Large intestine (tissue), 3 donors: ENCODE measurements around the gene SEC11A. TPM values are rescaled to one million over a fixed set of nuclear protein-coding genes. Genes with fewer than 3 reads are reported as not detected.
A peak's percentile ranks its signal among the peaks of the same experiment; 100 is the strongest.
"Not testable (repeated sequence)": the region's sequence is repeated elsewhere in the genome, so short reads cannot be mapped to it uniquely, and the experiment has no call there.

ENCODE experiments used
- DNase-seq, 2 donors: peaks; one replicate each; pipeline versions ENCODE4 v3.0.0 to v3.0.0-alpha.2; 2013
- H3K27ac ChIP-seq: one replicate; pipeline ENCODE4 v1.5.1; 2013; ENCODE audit warnings: low read length
- H3K27me3 ChIP-seq: 2 replicates; pipeline ENCODE4 v1.6.1; 2013; ENCODE audit warnings: low read length; ENCODE audit not compliant: control insufficient read depth, insufficient read depth
- H3K36me3 ChIP-seq: 2 replicates; pipeline ENCODE4 v1.6.1; 2013; ENCODE audit warnings: low read length; ENCODE audit not compliant: control insufficient read depth, insufficient read depth
- H3K4me1 ChIP-seq: one replicate; pipeline ENCODE4 v1.6.1; 2013; ENCODE audit warnings: low read length; ENCODE audit not compliant: control insufficient read depth, insufficient read depth
- H3K4me3 ChIP-seq: one replicate; pipeline ENCODE4 v1.5.1; 2013; ENCODE audit warnings: low read length
- H3K9me3 ChIP-seq: one replicate; pipeline ENCODE4 v1.6.1; 2013; ENCODE audit warnings: mild to moderate bottlenecking, low read depth, low read length, moderate library complexity; ENCODE audit not compliant: control insufficient read depth
- WGBS: methylation state at CpG from one replicate; pipeline ENCODE4 v1.1.5; 2013; ENCODE audit warnings: low lambda C conversion rate; ENCODE audit not compliant: insufficient coverage; 5-methylcytosine and 5-hydroxymethylcytosine counted together
- polyA plus RNA-seq: library from polyadenylated mRNA; unstranded; fragments of 120-200 nt; gene quantifications from one replicate; pipeline ENCODE4 v1.2.1, GENCODE V29; 2013

Gene SEC11A
- polyA plus RNA-seq, 1 donor = 156 TPM

GRCh38 chr15:84645997-84646396 is 69.9 kb downstream of the SEC11A start:
- DNase-seq = no peak
- Histone ChIP-seq H3K27ac (no peak overlapping the region), H3K36me3 (peaks cover 86% of the 10 kb centered on the region), H3K9me3 (no peaks in the 10 kb centered on the region), H3K4me1 (no peaks in the 10 kb centered on the region), H3K27me3 (no peaks in the 10 kb centered on the region), H3K4me3 (no peak overlapping the region)
- no CpG with 5 or more reads among the region's 10 CpGs for WGBS

DNA sequence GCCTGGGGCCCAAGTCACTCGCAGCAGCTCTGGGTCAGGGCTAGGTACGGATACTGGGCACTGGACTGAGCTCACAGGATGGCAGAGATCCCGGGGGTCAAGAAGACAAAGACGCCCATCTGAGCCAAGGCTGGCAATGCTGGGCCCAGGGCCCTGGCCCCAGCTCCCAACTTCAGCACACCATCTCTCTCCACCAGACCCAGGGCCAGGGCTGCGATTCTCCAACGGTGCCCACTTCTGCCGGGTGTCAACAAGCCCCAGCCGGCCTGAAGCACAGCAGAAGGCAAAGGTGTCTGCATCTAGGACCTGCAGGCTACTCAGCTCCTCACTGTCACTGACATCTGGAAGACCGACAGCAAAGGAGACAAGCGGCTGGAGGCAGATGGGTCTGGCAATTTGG is 70.4 kb downstream of the SEC11A start:
- H3K27me3 ChIP-seq = no peaks in the 10 kb centered on the region
- H3K4me3 ChIP-seq = no peak overlapping the region
- no peak for DNase-seq
- no peak overlapping the region for H3K27ac ChIP-seq
- no CpG with 5 or more reads among the region's 10 CpGs for WGBS
- H3K4me1 ChIP-seq = no peaks in the 10 kb centered on the region
- H3K36me3 ChIP-seq = peaks cover 90% of the 10 kb centered on the region
- no peaks in the 10 kb centered on the region for H3K9me3 ChIP-seq

- no peaks in the 10 kb centered on the region for H3K9me3 ChIP-seq
- peaks cover 94% of the 10 kb centered on the region for H3K36me3 ChIP-seq
- no peaks in the 10 kb centered on the region for H3K27me3 ChIP-seq
- no peak overlapping the region for H3K27ac ChIP-seq
- H3K4me1 ChIP-seq = no peaks in the 10 kb centered on the region
- H3K4me3 ChIP-seq = no peak overlapping the region
- DNase-seq = no peak
- no CpG with 5 or more reads among the region's 6 CpGs for WGBS
These were observed 72.1 kb downstream of the SEC11A start for GRCh38 chr15:84643838-84644237.

DNA sequence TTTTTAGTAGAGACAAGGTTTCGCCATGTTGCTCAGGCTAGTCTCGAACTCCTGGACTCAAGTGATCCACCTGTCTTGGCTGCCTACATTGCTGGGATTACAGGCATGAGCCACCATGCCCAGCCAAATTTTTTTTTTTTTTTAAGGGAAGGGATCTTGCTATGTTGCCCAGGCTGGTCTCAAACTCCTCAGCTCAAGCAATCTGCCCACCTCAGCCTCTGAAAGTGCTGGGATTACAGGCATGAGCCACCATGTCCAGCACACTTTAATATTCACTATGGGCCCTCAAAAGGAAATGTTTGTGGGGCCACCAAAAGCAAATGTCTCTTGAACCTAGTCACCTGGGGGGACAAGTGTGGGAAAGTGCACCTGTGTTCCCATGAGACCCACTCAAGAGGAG is 73.3 kb downstream of the SEC11A start:
- no CpG with 5 or more reads among the region's 2 CpGs for WGBS
- H3K27me3 ChIP-seq, H3K27ac ChIP-seq, H3K4me3 ChIP-seq, DNase-seq, H3K9me3 ChIP-seq, H3K4me1 ChIP-seq: not testable (repeated sequence)
- H3K36me3 ChIP-seq = peaks cover 92% of the 10 kb centered on the region

DNA sequence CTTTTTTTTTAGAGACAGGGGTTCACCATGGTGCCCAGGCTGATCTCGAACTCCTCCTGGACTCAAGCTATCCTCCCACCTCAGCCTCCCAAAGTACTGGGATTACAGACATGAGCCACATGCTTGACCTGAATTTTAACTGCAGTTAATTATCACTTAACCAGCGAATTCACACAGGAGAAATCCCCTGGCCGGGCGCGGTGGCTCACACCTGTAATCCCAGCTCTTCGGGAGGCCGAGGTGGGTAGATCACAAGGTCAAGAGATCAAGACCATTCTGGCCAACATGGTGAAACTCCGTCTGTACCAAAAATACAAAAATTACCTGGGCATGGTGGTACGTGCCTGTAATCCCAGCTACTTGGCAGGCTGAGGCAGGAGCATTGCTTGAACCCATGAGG is 74.1 kb downstream of the SEC11A start:
- no CpG with 5 or more reads among the region's 9 CpGs for WGBS
- H3K27ac ChIP-seq, DNase-seq, H3K4me1 ChIP-seq, H3K27me3 ChIP-seq, H3K4me3 ChIP-seq, H3K9me3 ChIP-seq: not testable (repeated sequence)
- H3K36me3 ChIP-seq = peaks cover 89% of the 10 kb centered on the region

- WGBS = no CpG with 5 or more reads among the region's 3 CpGs
- Histone ChIP-seq H3K4me1 (no peaks in the 10 kb centered on the region), H3K27me3 (no peaks in the 10 kb centered on the region), H3K9me3 (no peaks in the 10 kb centered on the region), H3K36me3 (peaks cover 62% of the 10 kb centered on the region), H3K4me3 (no peak overlapping the region), H3K27ac (no peak overlapping the region)
- no peak for DNase-seq
These were observed 77.8 kb downstream of the SEC11A start for GRCh38 chr15:84638103-84638502.

GRCh38 chr15:84634228-84634837 is 81.6 kb downstream of the SEC11A start:
- 100% methylated on average over 2 of the region's 23 CpGs for WGBS
- no peaks in the 10 kb centered on the region for H3K9me3 ChIP-seq
- H3K4me1 ChIP-seq = peaks cover 10% of the 10 kb centered on the region
- H3K4me3 ChIP-seq = peak overlapping the region; percentile 63
- peak overlapping the region; percentile 26 for H3K27ac ChIP-seq
- DNase-seq = no peak
- peaks cover 25% of the 10 kb centered on the region for H3K36me3 ChIP-seq
- no peaks in the 10 kb centered on the region for H3K27me3 ChIP-seq

- H3K27ac ChIP-seq = peak overlapping the region; percentile 95
- peaks cover 10% of the 10 kb centered on the region for H3K4me1 ChIP-seq
- WGBS = no CpG with 5 or more reads among the region's 105 CpGs
These were observed 82.4 kb downstream of the SEC11A start for GRCh38 chr15:84633311-84634227.

DNA sequence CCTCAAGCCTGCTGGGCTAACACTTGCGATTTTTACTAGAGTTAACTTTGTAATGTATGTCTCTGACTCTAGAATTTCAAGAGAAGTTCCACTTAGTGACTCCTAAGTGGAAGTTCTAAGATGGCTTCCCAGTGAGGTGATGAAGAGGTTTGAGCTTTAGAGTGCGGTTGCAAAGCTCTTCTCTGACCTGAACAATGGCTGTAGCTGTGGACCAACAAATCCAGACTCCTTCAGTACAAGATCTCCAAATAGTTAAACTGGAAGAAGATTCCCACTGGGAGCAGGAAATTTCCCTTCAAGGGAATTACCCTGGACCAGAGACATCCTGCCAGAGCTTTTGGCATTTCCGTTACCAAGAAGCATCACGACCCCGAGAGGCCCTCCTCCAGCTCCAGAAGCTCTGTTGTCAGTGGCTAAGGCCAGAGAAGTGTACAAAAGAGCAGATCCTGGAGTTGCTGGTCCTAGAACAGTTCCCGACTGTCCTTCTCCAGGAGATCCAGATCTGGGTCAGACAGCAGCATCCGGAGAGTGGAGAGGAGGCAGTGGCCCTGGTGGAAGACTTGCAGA is 84.2 kb downstream of the SEC11A start:
- no peak for DNase-seq
- Histone ChIP-seq H3K36me3 (peaks cover 8% of the 10 kb centered on the region), H3K4me1 (peaks cover 10% of the 10 kb centered on the region), H3K9me3 (no peaks in the 10 kb centered on the region), H3K27ac (peak overlapping the region; percentile 73), H3K4me3 (peak overlapping the region; percentile 72), H3K27me3 (no peaks in the 10 kb centered on the region)
- no CpG with 5 or more reads among the region's 7 CpGs for WGBS

More at GRCh38 chr15:84633311-84634227, 82.4 kb downstream of the SEC11A start:
- no peaks in the 10 kb centered on the region for H3K9me3 ChIP-seq
- no peaks in the 10 kb centered on the region for H3K27me3 ChIP-seq
- H3K4me3 ChIP-seq = peak overlapping the region; percentile 63
- peak; percentile 68 to 89 for DNase-seq
- H3K36me3 ChIP-seq = peaks cover 22% of the 10 kb centered on the region

- H3K36me3 ChIP-seq = peaks cover 2% of the 10 kb centered on the region
- H3K4me3 ChIP-seq = no peak overlapping the region
These were observed 86.9 kb downstream of the SEC11A start for GRCh38 chr15:84629033-84629432.

More at GRCh38 chr15:84629033-84629432, 86.9 kb downstream of the SEC11A start:
- WGBS = no CpG with 5 or more reads among the region's 9 CpGs
- Histone ChIP-seq H3K27me3 (no peaks in the 10 kb centered on the region), H3K27ac (no peak overlapping the region), H3K4me1 (peaks cover 10% of the 10 kb centered on the region), H3K9me3 (no peaks in the 10 kb centered on the region)
- DNase-seq = no peak
